K562 (cell line): ENCODE data around the gene PPP6R1. TPM values are rescaled to one million over a fixed set of nuclear protein-coding genes. Genes with fewer than 3 reads are reported as not detected.

Source experiments
- BRD4 ChIP-seq: fragments of 200-600 bp; sonication (generic); IDR thresholded peaks from 2 replicates; pipeline ENCODE4 v1.6.1; 2017; ENCODE audit warnings: inconsistent platforms
- ELF1 ChIP-seq: fragments of 200-800 bp; sonication (Bioruptor generic); IDR thresholded peaks from 2 replicates; pipeline ENCODE4 v1.6.1; 2016; ENCODE audit warnings: missing genetic modification characterization, missing compliant biosample characterization
- FOSL1 ChIP-seq: fragments of 200-800 bp; sonication (Bioruptor generic); conservative IDR thresholded peaks from 2 replicates; pipeline ENCODE4 v1.6.1; 2016; ENCODE audit warnings: missing genetic modification characterization, missing compliant biosample characterization
- MED1 ChIP-seq: sonication (generic); formaldehyde crosslinking; IDR thresholded peaks from 2 replicates; pipeline ENCODE4 v1.8.1; 2023; ENCODE audit warnings: missing genetic modification reagents, borderline replicate concordance
- POU5F1 ChIP-seq: fragments of 150-350 bp; IDR thresholded peaks from 2 replicates; pipeline ENCODE4 v1.6.1; 2014; ENCODE audit warnings: borderline replicate concordance, low read length, low read depth, mild to moderate bottlenecking; ENCODE audit not compliant: partially characterized antibody
- U2AF1 ChIP-seq: fragments of 200-400 bp; formaldehyde crosslinking; optimal IDR thresholded peaks from 2 replicates; pipeline ENCODE3; 2017; ENCODE audit warnings: mild to moderate bottlenecking, low read depth, low read length, moderate library complexity
- ZNF766 ChIP-seq: fragments of 200-800 bp; sonication (Bioruptor generic); conservative IDR thresholded peaks from 2 replicates; pipeline ENCODE4 v1.6.1; 2016; ENCODE audit warnings: missing genetic modification characterization, missing compliant biosample characterization
- polyA plus RNA-seq, 8 experiments: library from polyadenylated mRNA; depleted of rRNA in 4 of 8; stranded (reverse) in 5 of 8; unstranded in 3 of 8; fragments of >200 nt; fragmentation: Nextera tagmentation in 2 of 8; fragmentation: Illumina TruSeq in 1 of 8; extraction: Ambion mirVana in 2 of 8; extraction: Trizol in 1 of 8; gene quantifications; 2 replicates each; pipeline versions ENCODE4 v1.2.1 to v1.2.3, GENCODE V29; 2011 to 2014; ENCODE audit warnings: inconsistent platforms in 1 of 8, missing spikeins in 1 of 8
- total RNA-seq, 7 experiments: library from RNA; depleted of rRNA in 6 of 7; stranded (reverse); fragments of >200 nt in 6 of 7; fragmentation: Illumina TruSeq in 2 of 7; extraction: Trizol in 2 of 7; gene quantifications; 2 replicates each; pipeline versions ENCODE4 v1.2.1 to v1.2.3, GENCODE V29; 2011 to 2021; ENCODE audit warnings: low replicate concordance in 1 of 7
- TF ChIP-seq, protein P1 (sequence below): fragments of 450-650 bp; IDR thresholded peaks from 2 replicates; pipeline ENCODE4 v1.6.1; 2018; ENCODE audit not compliant: partially characterized antibody
- TF ChIP-seq, protein P2 (sequence below): fragments of 450-650 bp; IDR thresholded peaks from 2 replicates; pipeline ENCODE4 v1.6.1; 2014; ENCODE audit warnings: low read depth, mild to moderate bottlenecking, moderate library complexity, borderline replicate concordance
- TF ChIP-seq, protein P3 (sequence below): fragments of 200-600 bp; sonication (generic); IDR thresholded peaks from one replicate; pipeline ENCODE4 v1.6.1; 2012; ENCODE audit warnings: mild to moderate bottlenecking, low read depth, low read length, inconsistent platforms

The PPP6R1 gene
- total and polyA plus RNA-seq, 9 of the 15 experiments (the other 6 are each of a cell fraction or from before 2014, with no cell fraction given) = 0.48 to 135 (median 37.2) TPM

DNA sequence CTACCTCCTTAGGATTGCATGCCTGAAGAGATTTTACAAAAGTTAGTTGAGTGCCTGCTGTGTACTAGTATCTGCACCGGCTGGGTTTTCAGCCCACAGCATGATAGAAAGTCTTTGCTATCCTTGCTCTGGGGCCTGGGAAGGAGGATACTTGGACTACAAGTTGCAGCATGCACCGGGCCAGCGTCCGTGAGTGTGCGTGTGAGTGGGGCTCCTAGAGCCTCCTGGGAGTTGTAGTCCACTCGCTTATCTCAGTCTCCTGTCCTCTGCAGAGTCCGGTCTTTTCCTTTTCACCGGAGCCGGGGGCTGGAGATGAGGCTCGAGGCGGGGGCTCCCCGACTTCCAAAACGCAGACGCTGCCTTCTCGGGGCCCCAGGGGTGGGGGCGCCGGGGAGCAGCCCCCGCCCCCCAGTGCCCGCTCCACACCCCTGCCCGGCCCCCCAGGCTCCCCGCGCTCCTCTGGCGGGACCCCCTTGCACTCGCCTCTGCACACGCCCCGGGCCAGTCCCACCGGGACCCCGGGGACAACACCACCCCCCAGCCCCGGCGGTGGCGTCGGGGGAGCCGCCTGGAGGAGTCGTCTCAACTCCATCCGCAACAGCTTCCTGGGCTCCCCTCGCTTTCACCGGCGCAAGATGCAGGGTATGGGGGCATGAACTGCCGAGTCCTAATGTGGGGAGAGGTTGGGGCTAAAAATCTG lies 45.6 kb upstream of the PPP6R1 start (continued):
- TF ChIP-seq, protein P1, sequence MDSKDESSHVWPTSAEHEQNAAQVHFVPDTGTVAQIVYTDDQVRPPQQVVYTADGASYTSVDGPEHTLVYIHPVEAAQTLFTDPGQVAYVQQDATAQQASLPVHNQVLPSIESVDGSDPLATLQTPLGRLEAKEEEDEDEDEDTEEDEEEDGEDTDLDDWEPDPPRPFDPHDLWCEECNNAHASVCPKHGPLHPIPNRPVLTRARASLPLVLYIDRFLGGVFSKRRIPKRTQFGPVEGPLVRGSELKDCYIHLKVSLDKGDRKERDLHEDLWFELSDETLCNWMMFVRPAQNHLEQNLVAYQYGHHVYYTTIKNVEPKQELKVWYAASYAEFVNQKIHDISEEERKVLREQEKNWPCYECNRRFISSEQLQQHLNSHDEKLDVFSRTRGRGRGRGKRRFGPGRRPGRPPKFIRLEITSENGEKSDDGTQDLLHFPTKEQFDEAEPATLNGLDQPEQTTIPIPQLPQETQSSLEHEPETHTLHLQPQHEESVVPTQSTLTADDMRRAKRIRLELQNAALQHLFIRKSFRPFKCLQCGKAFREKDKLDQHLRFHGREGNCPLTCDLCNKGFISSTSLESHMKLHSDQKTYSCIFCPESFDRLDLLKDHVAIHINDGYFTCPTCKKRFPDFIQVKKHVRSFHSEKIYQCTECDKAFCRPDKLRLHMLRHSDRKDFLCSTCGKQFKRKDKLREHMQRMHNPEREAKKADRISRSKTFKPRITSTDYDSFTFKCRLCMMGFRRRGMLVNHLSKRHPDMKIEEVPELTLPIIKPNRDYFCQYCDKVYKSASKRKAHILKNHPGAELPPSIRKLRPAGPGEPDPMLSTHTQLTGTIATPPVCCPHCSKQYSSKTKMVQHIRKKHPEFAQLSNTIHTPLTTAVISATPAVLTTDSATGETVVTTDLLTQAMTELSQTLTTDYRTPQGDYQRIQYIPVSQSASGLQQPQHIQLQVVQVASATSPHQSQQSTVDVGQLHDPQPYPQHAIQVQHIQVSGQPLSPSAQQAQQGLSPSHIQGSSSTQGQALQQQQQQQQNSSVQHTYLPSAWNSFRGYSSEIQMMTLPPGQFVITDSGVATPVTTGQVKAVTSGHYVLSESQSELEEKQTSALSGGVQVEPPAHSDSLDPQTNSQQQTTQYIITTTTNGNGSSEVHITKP = no peak
- TF ChIP-seq ELF1 (tag) = no peak
- peak; percentile 64 for TF ChIP-seq POU5F1
- TF ChIP-seq, protein P2, sequence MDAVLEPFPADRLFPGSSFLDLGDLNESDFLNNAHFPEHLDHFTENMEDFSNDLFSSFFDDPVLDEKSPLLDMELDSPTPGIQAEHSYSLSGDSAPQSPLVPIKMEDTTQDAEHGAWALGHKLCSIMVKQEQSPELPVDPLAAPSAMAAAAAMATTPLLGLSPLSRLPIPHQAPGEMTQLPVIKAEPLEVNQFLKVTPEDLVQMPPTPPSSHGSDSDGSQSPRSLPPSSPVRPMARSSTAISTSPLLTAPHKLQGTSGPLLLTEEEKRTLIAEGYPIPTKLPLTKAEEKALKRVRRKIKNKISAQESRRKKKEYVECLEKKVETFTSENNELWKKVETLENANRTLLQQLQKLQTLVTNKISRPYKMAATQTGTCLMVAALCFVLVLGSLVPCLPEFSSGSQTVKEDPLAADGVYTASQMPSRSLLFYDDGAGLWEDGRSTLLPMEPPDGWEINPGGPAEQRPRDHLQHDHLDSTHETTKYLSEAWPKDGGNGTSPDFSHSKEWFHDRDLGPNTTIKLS = peak; percentile 50; the same call in 1 of the 2 replicates
- TF ChIP-seq BRD4 = no peak
- TF ChIP-seq, protein P3, sequence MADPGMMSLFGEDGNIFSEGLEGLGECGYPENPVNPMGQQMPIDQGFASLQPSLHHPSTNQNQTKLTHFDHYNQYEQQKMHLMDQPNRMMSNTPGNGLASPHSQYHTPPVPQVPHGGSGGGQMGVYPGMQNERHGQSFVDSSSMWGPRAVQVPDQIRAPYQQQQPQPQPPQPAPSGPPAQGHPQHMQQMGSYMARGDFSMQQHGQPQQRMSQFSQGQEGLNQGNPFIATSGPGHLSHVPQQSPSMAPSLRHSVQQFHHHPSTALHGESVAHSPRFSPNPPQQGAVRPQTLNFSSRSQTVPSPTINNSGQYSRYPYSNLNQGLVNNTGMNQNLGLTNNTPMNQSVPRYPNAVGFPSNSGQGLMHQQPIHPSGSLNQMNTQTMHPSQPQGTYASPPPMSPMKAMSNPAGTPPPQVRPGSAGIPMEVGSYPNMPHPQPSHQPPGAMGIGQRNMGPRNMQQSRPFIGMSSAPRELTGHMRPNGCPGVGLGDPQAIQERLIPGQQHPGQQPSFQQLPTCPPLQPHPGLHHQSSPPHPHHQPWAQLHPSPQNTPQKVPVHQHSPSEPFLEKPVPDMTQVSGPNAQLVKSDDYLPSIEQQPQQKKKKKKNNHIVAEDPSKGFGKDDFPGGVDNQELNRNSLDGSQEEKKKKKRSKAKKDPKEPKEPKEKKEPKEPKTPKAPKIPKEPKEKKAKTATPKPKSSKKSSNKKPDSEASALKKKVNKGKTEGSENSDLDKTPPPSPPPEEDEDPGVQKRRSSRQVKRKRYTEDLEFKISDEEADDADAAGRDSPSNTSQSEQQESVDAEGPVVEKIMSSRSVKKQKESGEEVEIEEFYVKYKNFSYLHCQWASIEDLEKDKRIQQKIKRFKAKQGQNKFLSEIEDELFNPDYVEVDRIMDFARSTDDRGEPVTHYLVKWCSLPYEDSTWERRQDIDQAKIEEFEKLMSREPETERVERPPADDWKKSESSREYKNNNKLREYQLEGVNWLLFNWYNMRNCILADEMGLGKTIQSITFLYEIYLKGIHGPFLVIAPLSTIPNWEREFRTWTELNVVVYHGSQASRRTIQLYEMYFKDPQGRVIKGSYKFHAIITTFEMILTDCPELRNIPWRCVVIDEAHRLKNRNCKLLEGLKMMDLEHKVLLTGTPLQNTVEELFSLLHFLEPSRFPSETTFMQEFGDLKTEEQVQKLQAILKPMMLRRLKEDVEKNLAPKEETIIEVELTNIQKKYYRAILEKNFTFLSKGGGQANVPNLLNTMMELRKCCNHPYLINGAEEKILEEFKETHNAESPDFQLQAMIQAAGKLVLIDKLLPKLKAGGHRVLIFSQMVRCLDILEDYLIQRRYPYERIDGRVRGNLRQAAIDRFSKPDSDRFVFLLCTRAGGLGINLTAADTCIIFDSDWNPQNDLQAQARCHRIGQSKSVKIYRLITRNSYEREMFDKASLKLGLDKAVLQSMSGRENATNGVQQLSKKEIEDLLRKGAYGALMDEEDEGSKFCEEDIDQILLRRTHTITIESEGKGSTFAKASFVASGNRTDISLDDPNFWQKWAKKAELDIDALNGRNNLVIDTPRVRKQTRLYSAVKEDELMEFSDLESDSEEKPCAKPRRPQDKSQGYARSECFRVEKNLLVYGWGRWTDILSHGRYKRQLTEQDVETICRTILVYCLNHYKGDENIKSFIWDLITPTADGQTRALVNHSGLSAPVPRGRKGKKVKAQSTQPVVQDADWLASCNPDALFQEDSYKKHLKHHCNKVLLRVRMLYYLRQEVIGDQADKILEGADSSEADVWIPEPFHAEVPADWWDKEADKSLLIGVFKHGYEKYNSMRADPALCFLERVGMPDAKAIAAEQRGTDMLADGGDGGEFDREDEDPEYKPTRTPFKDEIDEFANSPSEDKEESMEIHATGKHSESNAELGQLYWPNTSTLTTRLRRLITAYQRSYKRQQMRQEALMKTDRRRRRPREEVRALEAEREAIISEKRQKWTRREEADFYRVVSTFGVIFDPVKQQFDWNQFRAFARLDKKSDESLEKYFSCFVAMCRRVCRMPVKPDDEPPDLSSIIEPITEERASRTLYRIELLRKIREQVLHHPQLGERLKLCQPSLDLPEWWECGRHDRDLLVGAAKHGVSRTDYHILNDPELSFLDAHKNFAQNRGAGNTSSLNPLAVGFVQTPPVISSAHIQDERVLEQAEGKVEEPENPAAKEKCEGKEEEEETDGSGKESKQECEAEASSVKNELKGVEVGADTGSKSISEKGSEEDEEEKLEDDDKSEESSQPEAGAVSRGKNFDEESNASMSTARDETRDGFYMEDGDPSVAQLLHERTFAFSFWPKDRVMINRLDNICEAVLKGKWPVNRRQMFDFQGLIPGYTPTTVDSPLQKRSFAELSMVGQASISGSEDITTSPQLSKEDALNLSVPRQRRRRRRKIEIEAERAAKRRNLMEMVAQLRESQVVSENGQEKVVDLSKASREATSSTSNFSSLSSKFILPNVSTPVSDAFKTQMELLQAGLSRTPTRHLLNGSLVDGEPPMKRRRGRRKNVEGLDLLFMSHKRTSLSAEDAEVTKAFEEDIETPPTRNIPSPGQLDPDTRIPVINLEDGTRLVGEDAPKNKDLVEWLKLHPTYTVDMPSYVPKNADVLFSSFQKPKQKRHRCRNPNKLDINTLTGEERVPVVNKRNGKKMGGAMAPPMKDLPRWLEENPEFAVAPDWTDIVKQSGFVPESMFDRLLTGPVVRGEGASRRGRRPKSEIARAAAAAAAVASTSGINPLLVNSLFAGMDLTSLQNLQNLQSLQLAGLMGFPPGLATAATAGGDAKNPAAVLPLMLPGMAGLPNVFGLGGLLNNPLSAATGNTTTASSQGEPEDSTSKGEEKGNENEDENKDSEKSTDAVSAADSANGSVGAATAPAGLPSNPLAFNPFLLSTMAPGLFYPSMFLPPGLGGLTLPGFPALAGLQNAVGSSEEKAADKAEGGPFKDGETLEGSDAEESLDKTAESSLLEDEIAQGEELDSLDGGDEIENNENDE = no peak
- TF ChIP-seq MED1 = no peak
- TF ChIP-seq ZNF766 (CRISPR knock-in tag) = peak; percentile 89
- no peak for TF ChIP-seq U2AF1
- no peak for TF ChIP-seq FOSL1 (tag)
